Measurements from ENCODE around the gene ONECUT3. TPM values are rescaled to one million over a fixed set of nuclear protein-coding genes. Genes with fewer than 3 reads are reported as not detected.

The ONECUT3 gene
- total RNA-seq, 1 experiment from 2014 or later: 20.0 TPM

DNA sequence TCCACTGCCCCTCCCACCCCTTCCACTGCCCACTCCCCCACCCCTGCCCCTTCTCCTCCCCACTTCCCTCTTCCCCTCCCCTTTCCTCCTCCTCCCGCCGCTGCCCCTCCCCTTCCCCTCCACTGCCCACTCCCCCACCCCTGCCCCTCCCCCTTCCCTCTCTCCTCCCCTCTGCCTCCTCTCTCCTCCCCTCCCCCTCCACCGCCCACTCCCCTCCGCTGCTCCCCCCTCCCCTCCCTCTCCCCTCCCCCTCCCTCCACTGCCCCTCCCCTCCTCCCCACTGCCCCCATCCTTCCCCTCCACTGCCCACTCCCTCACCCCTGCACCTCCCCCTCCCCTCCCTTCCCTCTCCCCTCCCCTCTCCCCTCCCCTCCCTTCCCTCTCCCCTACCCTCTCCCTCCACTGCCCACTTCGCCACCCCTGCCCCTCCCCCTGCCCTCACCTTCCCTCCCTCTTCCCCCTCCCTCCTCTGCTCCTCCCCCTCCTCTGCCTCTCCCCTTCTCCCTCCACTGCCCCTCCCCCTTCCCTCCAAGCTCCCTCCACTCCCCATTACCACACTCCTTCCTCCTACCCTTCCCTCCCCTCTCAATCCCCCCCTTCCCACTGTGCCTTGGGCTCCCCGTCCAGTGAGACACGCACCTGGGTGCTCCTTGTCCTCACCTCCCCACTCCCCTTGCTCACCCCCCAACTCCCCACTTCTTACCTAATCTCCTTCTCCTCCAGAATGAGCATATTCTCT, 36.9 kb downstream of the ONECUT3 start:
- CTCF ChIA-PET: interaction anchor here (1.4 kb wide), 1 partner anchor 244 kb away, joined by 3 read pairs; no protein-coding TSS in a partner anchor
- H3K9me3 Mint-ChIP-seq (ENCODE audit: low read depth, unreplicated experiment): no peaks in the 10 kb centered on the region
- DNase-seq: no peak
- no peaks in the 10 kb centered on the region for H3K27me3 Mint-ChIP-seq (ENCODE audit: unreplicated experiment)
- H3K27ac Mint-ChIP-seq (ENCODE audit: unreplicated experiment): no peak overlapping the region
- TF ChIP-seq, protein P1, sequence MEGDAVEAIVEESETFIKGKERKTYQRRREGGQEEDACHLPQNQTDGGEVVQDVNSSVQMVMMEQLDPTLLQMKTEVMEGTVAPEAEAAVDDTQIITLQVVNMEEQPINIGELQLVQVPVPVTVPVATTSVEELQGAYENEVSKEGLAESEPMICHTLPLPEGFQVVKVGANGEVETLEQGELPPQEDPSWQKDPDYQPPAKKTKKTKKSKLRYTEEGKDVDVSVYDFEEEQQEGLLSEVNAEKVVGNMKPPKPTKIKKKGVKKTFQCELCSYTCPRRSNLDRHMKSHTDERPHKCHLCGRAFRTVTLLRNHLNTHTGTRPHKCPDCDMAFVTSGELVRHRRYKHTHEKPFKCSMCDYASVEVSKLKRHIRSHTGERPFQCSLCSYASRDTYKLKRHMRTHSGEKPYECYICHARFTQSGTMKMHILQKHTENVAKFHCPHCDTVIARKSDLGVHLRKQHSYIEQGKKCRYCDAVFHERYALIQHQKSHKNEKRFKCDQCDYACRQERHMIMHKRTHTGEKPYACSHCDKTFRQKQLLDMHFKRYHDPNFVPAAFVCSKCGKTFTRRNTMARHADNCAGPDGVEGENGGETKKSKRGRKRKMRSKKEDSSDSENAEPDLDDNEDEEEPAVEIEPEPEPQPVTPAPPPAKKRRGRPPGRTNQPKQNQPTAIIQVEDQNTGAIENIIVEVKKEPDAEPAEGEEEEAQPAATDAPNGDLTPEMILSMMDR (IDR thresholded peaks at IDR 0.05; ENCODE audit: unreplicated experiment): no peak
- no peaks in the 10 kb centered on the region for H3K4me1 Mint-ChIP-seq (ENCODE audit: low read depth, unreplicated experiment)
- intact Hi-C loops (cut with micrococcal nuclease; ENCODE audit: unreplicated experiment): loop anchor here (10.0 kb wide), 1 partner anchor 115 kb away; no protein-coding TSS in a partner anchor
- BruUV-seq (replicated peaks): no TSS peak
- H3K4me3 Mint-ChIP-seq (ENCODE audit: low read depth, unreplicated experiment): no peak overlapping the region
- no peaks in the 10 kb centered on the region for H3K36me3 Mint-ChIP-seq (ENCODE audit: insufficient read depth, unreplicated experiment)

DNA sequence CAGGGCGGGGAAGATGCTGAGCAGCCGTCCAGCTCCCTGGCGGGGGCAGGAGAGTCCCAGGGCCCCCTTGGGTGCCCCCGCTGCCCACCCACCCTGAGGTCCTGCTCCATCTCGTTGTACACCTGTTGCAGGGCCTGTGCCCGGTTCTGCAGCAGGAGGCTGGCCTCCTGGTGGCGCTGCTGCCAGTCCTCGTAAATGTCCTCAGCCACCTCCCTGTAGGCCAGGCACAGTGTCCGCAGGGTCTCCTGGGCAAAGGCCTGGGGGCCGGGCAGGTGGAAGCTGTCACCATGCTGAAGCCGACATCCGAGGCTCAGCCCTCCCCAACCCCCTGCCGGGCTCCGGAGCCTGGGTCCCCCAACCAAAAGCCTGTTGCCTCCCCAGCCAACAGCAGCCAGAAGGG, 38.6 kb downstream of the ONECUT3 start:
- Mint-ChIP-seq H3K27me3 (ENCODE audit: unreplicated experiment) (no peaks in the 10 kb centered on the region), H3K9me3 (ENCODE audit: low read depth, unreplicated experiment) (no peaks in the 10 kb centered on the region), H3K36me3 (ENCODE audit: insufficient read depth, unreplicated experiment) (peaks cover 4% of the 10 kb centered on the region), H3K4me3 (ENCODE audit: low read depth, unreplicated experiment) (no peak overlapping the region), H3K27ac (ENCODE audit: unreplicated experiment) (no peak overlapping the region), H3K4me1 (ENCODE audit: low read depth, unreplicated experiment) (peaks cover 8% of the 10 kb centered on the region)
- BruUV-seq (replicated peaks): no TSS peak
- intact Hi-C loops (cut with micrococcal nuclease; ENCODE audit: unreplicated experiment): loop anchor here (10.0 kb wide), 1 partner anchor 117 kb away; no protein-coding TSS in a partner anchor
- DNase-seq: no peak
- CTCF ChIA-PET: interaction anchor here (0.6 kb wide), 2 partner anchors 9 to 225 kb away, joined by 4 read pairs; no protein-coding TSS in a partner anchor
- TF ChIP-seq, protein P1 (IDR thresholded peaks at IDR 0.05; ENCODE audit: unreplicated experiment): no peak

DNA sequence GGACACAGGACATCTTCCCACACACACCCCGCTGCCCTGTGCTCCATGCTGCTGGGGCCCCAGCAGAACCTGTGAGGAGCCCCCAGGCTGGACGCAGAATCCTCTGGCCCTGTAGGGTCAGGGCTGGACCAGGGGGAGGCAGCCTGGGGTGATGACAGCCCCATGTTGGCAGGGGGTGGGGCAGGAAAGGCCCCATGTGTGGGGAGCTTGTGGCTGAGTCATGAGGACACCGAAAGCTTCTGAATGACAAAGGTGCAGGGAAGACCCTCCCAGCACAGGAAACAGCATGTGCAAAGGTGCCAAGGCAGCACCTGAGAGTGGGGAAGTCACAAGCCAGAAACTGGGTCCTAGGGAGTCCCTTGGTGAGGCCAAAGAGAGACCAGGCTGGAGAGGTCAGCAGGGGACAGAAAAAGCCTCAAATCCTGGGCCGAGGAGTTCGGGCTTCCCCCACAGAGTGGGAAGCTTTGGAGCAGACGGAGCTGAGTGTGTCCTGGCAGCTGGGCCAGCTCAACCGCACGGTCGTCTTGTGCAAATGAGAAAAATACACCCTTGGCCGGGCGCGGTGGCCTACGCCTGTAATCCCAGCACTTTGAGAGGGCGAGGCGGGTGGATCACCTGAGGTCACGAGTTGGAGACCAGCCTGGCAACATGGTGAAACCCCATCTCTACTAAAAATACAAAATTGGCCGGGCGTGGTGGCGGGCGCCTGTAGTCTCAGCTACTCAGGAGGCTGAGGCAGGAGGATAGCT, 41.3 kb downstream of the ONECUT3 start:
- DNase-seq: no peak
- CTCF ChIA-PET: interaction anchor here (0.6 to 2.1 kb wide), 3 partner anchors 17 to 122 kb away, joined by 3 to 10 read pairs (median 5); no protein-coding TSS in a partner anchor

More for the DNA sequence above, 41.3 kb downstream of the ONECUT3 start:
- H3K9me3 Mint-ChIP-seq (ENCODE audit: low read depth, unreplicated experiment): no peaks in the 10 kb centered on the region
- TF ChIP-seq, protein P1 (IDR thresholded peaks at IDR 0.05; ENCODE audit: unreplicated experiment): no peak
- H3K27ac Mint-ChIP-seq (ENCODE audit: unreplicated experiment): no peak overlapping the region
- intact Hi-C loops (cut with micrococcal nuclease; ENCODE audit: unreplicated experiment): loop anchor here (10.0 kb wide), 1 partner anchor 120 kb away; no protein-coding TSS in a partner anchor
- BruUV-seq (replicated peaks): no TSS peak
- H3K36me3 Mint-ChIP-seq (ENCODE audit: insufficient read depth, unreplicated experiment): peaks cover 4% of the 10 kb centered on the region
- no peak overlapping the region for H3K4me3 Mint-ChIP-seq (ENCODE audit: low read depth, unreplicated experiment)
- H3K4me1 Mint-ChIP-seq (ENCODE audit: low read depth, unreplicated experiment): peaks cover 8% of the 10 kb centered on the region
- no peaks in the 10 kb centered on the region for H3K27me3 Mint-ChIP-seq (ENCODE audit: unreplicated experiment)

All from Calu3 (cell line).